Lower leg skin (tissue), 4 donors: ENCODE measurements around the gene TUBB1. TPM values are rescaled to one million over a fixed set of nuclear protein-coding genes. Genes with fewer than 3 reads are reported as not detected.

Experiments
- DNase-seq, 2 donors: peaks; one replicate each; pipeline ENCODE4 v3.0.0-alpha.2; 2019; ENCODE audit warnings: low spot score in 2 of 2
- H3K4me3 ChIP-seq: fragments of 200-600 bp; sonication (generic); 2 replicates; pipeline ENCODE4 v1.5.1; 2017; ENCODE audit warnings: mild to moderate bottlenecking, low read depth; ENCODE audit not compliant: poor library complexity, severe bottlenecking
- POLR2A ChIP-seq, 2 donors: fragments of 450-650 bp; IDR thresholded peaks; one replicate each; pipeline ENCODE4 v1.6.1; 2016 to 2017; ENCODE audit warnings: antibody characterized with exemption in 2 of 2, mild to moderate bottlenecking in 1 of 2, moderate library complexity in 1 of 2
- WGBS, 2 donors: methylation state at CpG; one replicate each; pipeline ENCODE4 v1.1.5; 2018; 5-methylcytosine and 5-hydroxymethylcytosine counted together
- intact Hi-C: fragments of 100-400 bp; cut with DNase I; formaldehyde crosslinking; loops from one replicate; pipeline ENCODE4 v1.15.0; 2023; ENCODE audit warnings: low total_unique reads
- total RNA-seq, 4 donors: library from RNA; depleted of rRNA; stranded (reverse); fragments of >200 nt; gene quantifications; one replicate each; pipeline ENCODE4 v1.1.0, GENCODE V29; 2016
- TF ChIP-seq, protein P1 (sequence below), 3 donors: fragments of 450-650 bp; IDR thresholded peaks; one replicate each; pipeline ENCODE4 v1.5.1; 2016; ENCODE audit warnings: antibody characterized with exemption in 3 of 3, mild to moderate bottlenecking in 3 of 3, moderate library complexity in 2 of 3

Gene TUBB1
- total RNA-seq, 4 donors from 2014 or later: 0.04 TPM; not detected in 3

GRCh38 chr20:59068534-59068933 lies 49.3 kb downstream of the TUBB1 start:
- no peak for DNase-seq
- TF ChIP-seq, protein P1, sequence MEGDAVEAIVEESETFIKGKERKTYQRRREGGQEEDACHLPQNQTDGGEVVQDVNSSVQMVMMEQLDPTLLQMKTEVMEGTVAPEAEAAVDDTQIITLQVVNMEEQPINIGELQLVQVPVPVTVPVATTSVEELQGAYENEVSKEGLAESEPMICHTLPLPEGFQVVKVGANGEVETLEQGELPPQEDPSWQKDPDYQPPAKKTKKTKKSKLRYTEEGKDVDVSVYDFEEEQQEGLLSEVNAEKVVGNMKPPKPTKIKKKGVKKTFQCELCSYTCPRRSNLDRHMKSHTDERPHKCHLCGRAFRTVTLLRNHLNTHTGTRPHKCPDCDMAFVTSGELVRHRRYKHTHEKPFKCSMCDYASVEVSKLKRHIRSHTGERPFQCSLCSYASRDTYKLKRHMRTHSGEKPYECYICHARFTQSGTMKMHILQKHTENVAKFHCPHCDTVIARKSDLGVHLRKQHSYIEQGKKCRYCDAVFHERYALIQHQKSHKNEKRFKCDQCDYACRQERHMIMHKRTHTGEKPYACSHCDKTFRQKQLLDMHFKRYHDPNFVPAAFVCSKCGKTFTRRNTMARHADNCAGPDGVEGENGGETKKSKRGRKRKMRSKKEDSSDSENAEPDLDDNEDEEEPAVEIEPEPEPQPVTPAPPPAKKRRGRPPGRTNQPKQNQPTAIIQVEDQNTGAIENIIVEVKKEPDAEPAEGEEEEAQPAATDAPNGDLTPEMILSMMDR (IDR thresholded peaks at IDR 0.05): no peak
- TF ChIP-seq POLR2A (IDR thresholded peaks at IDR 0.05): no peak
- intact Hi-C loops: no loop called here
- 73 to 77% methylated on average over 4 of the region's 4 CpGs for WGBS, 2 donors
- H3K4me3 ChIP-seq: no peak overlapping the region

GRCh38 chr20:59069026-59069425 lies 49.8 kb downstream of the TUBB1 start:
- no peak overlapping the region for H3K4me3 ChIP-seq
- intact Hi-C loops: no loop called here
- no peak for TF ChIP-seq POLR2A (IDR thresholded peaks at IDR 0.05)
- TF ChIP-seq, protein P1 (IDR thresholded peaks at IDR 0.05): no peak
- WGBS, 2 donors: 25 to 28% methylated on average over 2 of the region's 2 CpGs
- no peak for DNase-seq

DNA sequence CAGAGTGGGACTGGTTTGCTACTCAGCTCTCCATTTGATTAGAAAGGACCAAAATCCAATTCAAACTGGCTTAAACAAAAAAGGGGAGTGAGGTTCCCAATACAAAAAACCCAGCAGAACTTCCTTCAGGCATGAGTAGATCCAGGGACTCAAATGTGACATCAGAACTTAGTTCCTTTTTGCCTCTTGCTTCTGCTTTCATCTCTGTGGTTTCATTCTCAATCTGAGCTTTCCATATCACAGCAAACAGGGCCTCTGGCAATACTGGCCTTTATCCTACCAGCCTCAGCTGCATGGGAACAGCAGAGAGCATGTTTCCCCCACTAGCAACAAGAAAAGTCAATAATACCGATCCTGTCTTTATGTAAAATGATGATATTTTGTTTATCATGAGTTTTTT lies 52.0 kb downstream of the TUBB1 start:
- no peak for TF ChIP-seq POLR2A (IDR thresholded peaks at IDR 0.05)
- H3K4me3 ChIP-seq: no peak overlapping the region
- WGBS, 2 donors: 59 to 63% methylated on average over 1 of the region's 1 CpG
- DNase-seq: no peak
- intact Hi-C loops: no loop called here

GRCh38 chr20:59073582-59073981 lies 54.4 kb downstream of the TUBB1 start:
- TF ChIP-seq, protein P1 (IDR thresholded peaks at IDR 0.05): no peak
- no peak for TF ChIP-seq POLR2A (IDR thresholded peaks at IDR 0.05)
- 91 to 100% methylated on average over 1 of the region's 1 CpG for WGBS, 2 donors
- no peak for DNase-seq
- H3K4me3 ChIP-seq: no peak overlapping the region
- intact Hi-C loops: no loop called here

DNA sequence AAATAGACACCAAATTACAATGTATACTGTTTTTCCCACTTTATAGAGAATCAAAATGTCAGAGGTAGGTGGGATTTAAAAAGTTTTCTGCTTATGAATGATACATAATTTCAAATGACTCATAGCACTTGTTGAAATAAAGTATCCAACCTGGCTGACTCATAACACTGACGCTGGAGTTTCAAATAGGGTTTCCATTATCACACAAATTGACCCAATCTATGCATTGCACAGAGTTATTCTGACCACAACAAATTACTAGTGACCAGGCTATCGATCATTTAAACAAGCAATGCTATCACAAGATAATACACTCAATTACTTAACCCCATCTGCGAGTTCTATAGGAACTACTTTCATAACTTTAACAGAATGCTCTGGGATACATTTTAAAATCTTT lies 55.2 kb downstream of the TUBB1 start:
- no peak overlapping the region for H3K4me3 ChIP-seq
- no peak for DNase-seq
- WGBS, 2 donors: 36 to 43% methylated on average over 3 of the region's 3 CpGs
- TF ChIP-seq, protein P1 (IDR thresholded peaks at IDR 0.05): no peak
- TF ChIP-seq POLR2A (IDR thresholded peaks at IDR 0.05): no peak
- intact Hi-C loops: no loop called here

DNA sequence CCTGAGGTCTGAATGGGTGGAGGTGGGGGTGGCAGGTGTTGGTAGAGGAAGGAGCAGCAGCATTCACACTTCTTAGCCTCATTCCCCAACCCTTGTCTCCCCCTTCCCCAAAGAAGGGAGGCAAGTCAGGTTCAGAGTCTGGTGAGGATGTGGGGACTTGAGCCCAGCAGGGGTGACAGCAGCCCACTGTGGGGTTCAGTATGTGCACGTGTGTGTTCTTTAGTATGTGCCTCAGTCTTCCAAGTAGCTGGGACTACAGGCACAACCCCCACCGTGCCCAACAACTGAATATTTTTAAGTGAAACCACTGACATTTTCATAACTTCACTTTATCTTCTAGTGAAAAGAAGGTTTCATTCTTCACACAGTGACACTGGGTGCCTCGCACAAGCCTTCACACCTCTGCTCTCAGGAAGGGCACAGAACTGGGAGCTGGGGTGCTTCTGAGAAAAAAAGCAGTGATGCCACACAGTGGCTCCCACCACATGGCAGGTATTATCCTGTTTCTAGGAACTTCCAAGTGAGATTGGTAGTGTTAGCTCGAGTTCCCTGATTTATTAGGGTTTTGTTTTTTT lies 56.8 kb downstream of the TUBB1 start:
- WGBS, 2 donors: 76 to 80% methylated on average over 4 of the region's 4 CpGs
- H3K4me3 ChIP-seq: no peak overlapping the region
- DNase-seq: no peak
- TF ChIP-seq, protein P1 (IDR thresholded peaks at IDR 0.05): no peak
- TF ChIP-seq POLR2A (IDR thresholded peaks at IDR 0.05): no peak
- intact Hi-C loops: no loop called here

Other genes starting within 250 kb of the TUBB1 start
- gene GNAS-AS1, start 168.5 kb upstream of the TUBB1 start, total RNA-seq: under 1 TPM in 1 of 4 donors, not detected in 3; 0.39 TPM
- 100 to 1,000 TPM; 335 to 473 (median 391) TPM for gene GNAS, start 166.7 kb upstream of the TUBB1 start, total RNA-seq
- 10 to 100 TPM; 36.9 to 53.8 (median 44.6) TPM for gene NELFCD, start 38.2 kb upstream of the TUBB1 start, total RNA-seq
- gene CTSZ, start 12.2 kb upstream of the TUBB1 start, total RNA-seq: 10 to 100 TPM; 30.1 to 64.1 (median 40.0) TPM
- 10 to 100 TPM in 3 of 4 donors, 1 to 10 TPM in 1; 9.9 to 21.1 (median 15.2) TPM for gene ATP5F1E, start 12.9 kb downstream of the TUBB1 start, total RNA-seq
- gene PRELID3B, start 23.4 kb downstream of the TUBB1 start, total RNA-seq: 10 to 100 TPM; 38.3 to 50.8 (median 49.1) TPM
- under 1 TPM; 0.20 to 0.30 (median 0.24) TPM for gene ZNF831, start 144.4 kb downstream of the TUBB1 start, total RNA-seq